K562 (cell line): ENCODE results near the gene SEBOX. TPM values are rescaled to one million over a fixed set of nuclear protein-coding genes. Genes with fewer than 3 reads are reported as not detected.

Experiments
- ARHGAP35 ChIP-seq: fragments of 450-650 bp; IDR thresholded peaks from 2 replicates; pipeline ENCODE4 v1.6.1; 2018; ENCODE audit not compliant: partially characterized antibody
- CBX2 ChIP-seq: fragments of 200-600 bp; sonication (generic); IDR thresholded peaks from one replicate; pipeline ENCODE4 v1.6.1; 2012; ENCODE audit warnings: mild to moderate bottlenecking, low read length, inconsistent platforms; ENCODE audit not compliant: insufficient read depth, poor library complexity, severe bottlenecking
- CREB3L1 ChIP-seq: fragments of 450-650 bp; IDR thresholded peaks from 2 replicates; pipeline ENCODE4 v1.6.1; 2014; ENCODE audit warnings: low read depth, mild to moderate bottlenecking, moderate library complexity, borderline replicate concordance
- EGR1 ChIP-seq: fragments of 450-650 bp; conservative IDR thresholded peaks from 2 replicates; pipeline ENCODE4 v1.6.1; 2017; ENCODE audit warnings: mild to moderate bottlenecking
- GTF2F1 ChIP-seq: IDR thresholded peaks from 2 replicates; pipeline ENCODE4 v1.6.1; 2011; ENCODE audit warnings: low read depth, low read length, improper control_type of control experiment
- KLF10 ChIP-seq: fragments of 250-450 bp; sonication (Bioruptor Pico); IDR thresholded peaks from 2 replicates; pipeline ENCODE4 v1.6.1; 2021; ENCODE audit warnings: matching md5 sums
- MAFF ChIP-seq: IDR thresholded peaks from 2 replicates; pipeline ENCODE4 v1.6.1; 2012; ENCODE audit warnings: low read length, improper control_type of control experiment
- POLR2A ChIP-seq: fragments of 450-650 bp; conservative IDR thresholded peaks from 2 replicates; pipeline ENCODE4 v1.6.1; 2016
- RAD21 ChIP-seq, 2 experiments: fragments of 250-450 bp in 1 of 2; fragments of 450-650 bp in 1 of 2; sonication (Bioruptor Pico) in 1 of 2; formaldehyde crosslinking in 1 of 2; IDR thresholded peaks in 1 of 2; conservative IDR thresholded peaks in 1 of 2; 2 replicates each; pipeline versions ENCODE4 v1.4.0 to v1.8.0; 2020 to 2022; ENCODE audit warnings: mild to moderate bottlenecking in 2 of 2, moderate library complexity in 1 of 2
- TSHZ1 ChIP-seq: fragments of 250-450 bp; sonication (Bioruptor Pico); IDR thresholded peaks from 2 replicates; pipeline ENCODE4 v1.4.0; 2020; ENCODE audit warnings: mild to moderate bottlenecking, moderate library complexity
- ZBTB49 ChIP-seq: sonication (generic); formaldehyde crosslinking; IDR thresholded peaks from 2 replicates; pipeline ENCODE4 v1.8.0; 2022; ENCODE audit warnings: missing genetic modification reagents, mild to moderate bottlenecking, borderline replicate concordance
- ZC3H4 ChIP-seq: sonication (generic); formaldehyde crosslinking; IDR thresholded peaks from 2 replicates; pipeline ENCODE4 v1.9.0; 2021; ENCODE audit warnings: missing genetic modification reagents, borderline replicate concordance
- ZNF217 ChIP-seq: sonication (generic); formaldehyde crosslinking; IDR thresholded peaks from 2 replicates; pipeline ENCODE4 v1.8.0; 2022; ENCODE audit warnings: mild to moderate bottlenecking, missing genetic modification reagents
- ZNF395 ChIP-seq: fragments of 200-800 bp; sonication (Bioruptor generic); IDR thresholded peaks from 2 replicates; pipeline ENCODE4 v1.6.1; 2017; ENCODE audit warnings: missing genetic modification characterization, missing compliant biosample characterization
- ZNF696 ChIP-seq: fragments of 250-450 bp; sonication (Bioruptor Pico); conservative IDR thresholded peaks from 2 replicates; pipeline ENCODE4 v1.4.0; 2020; ENCODE audit warnings: mild to moderate bottlenecking, moderate library complexity
- ZNF740 ChIP-seq, 3 experiments: fragments of 200-800 bp in 1 of 3; sonication (Bioruptor generic) in 1 of 3; sonication (generic) in 1 of 3; formaldehyde crosslinking in 1 of 3; IDR thresholded peaks; 2 replicates each; pipeline versions ENCODE4 v1.6.1 to v1.8.0; 2016 to 2022; ENCODE audit warnings: mild to moderate bottlenecking in 2 of 3, missing compliant biosample characterization in 2 of 3, missing genetic modification characterization in 2 of 3, missing genetic modification reagents in 1 of 3
- ZNF75A ChIP-seq: fragments of 450-650 bp; formaldehyde crosslinking; IDR thresholded peaks from 2 replicates; pipeline ENCODE4 v1.4.0; 2020; ENCODE audit warnings: mild to moderate bottlenecking
- polyA plus RNA-seq, 8 experiments: library from polyadenylated mRNA; depleted of rRNA in 4 of 8; stranded (reverse) in 5 of 8; unstranded in 3 of 8; fragments of >200 nt; fragmentation: Nextera tagmentation in 2 of 8; fragmentation: Illumina TruSeq in 1 of 8; extraction: Ambion mirVana in 2 of 8; extraction: Trizol in 1 of 8; gene quantifications; 2 replicates each; pipeline versions ENCODE4 v1.2.1 to v1.2.3, GENCODE V29; 2011 to 2014; ENCODE audit warnings: inconsistent platforms in 1 of 8, missing spikeins in 1 of 8
- total RNA-seq, 7 experiments: library from RNA; depleted of rRNA in 6 of 7; stranded (reverse); fragments of >200 nt in 6 of 7; fragmentation: Illumina TruSeq in 2 of 7; extraction: Trizol in 2 of 7; gene quantifications; 2 replicates each; pipeline versions ENCODE4 v1.2.1 to v1.2.3, GENCODE V29; 2011 to 2021; ENCODE audit warnings: low replicate concordance in 1 of 7

The SEBOX gene
- total and polyA plus RNA-seq, 9 of the 15 experiments (the other 6 are each of a cell fraction or from before 2014, with no cell fraction given) = not detected

GRCh38 chr17:28394337-28395116 is 29.5 kb upstream of the SEBOX start (continued):
- TF ChIP-seq ZBTB49 (no peak), CBX2 (no peak), TSHZ1 (CRISPR knock-in tag) (no peak), EGR1 (no peak), ZNF395 (CRISPR knock-in tag) (no peak), ZNF740 (CRISPR knock-in tag; IDR thresholded peaks at IDR 0.05) (no peak), ZNF740 (tag; IDR thresholded peaks at IDR 0.05) (no peak), RAD21 (CRISPR knock-in tag; conservative IDR thresholded peaks at IDR 0.05 in 1 of 2, IDR thresholded peaks at IDR 0.05 in 1 of 2) (no peak), KLF10 (CRISPR knock-in tag) (no peak), ARHGAP35 (no peak), ZNF217 (CRISPR knock-in tag) (no peak), CREB3L1 (no peak), GTF2F1 (no peak), ZC3H4 (CRISPR knock-in tag) (no peak), ZNF696 (CRISPR knock-in tag) (no peak), MAFF (no peak), ZNF75A (no peak), POLR2A (no peak)
